ENCODE results near the gene PDE7B.

PDE7B gene

DNA sequence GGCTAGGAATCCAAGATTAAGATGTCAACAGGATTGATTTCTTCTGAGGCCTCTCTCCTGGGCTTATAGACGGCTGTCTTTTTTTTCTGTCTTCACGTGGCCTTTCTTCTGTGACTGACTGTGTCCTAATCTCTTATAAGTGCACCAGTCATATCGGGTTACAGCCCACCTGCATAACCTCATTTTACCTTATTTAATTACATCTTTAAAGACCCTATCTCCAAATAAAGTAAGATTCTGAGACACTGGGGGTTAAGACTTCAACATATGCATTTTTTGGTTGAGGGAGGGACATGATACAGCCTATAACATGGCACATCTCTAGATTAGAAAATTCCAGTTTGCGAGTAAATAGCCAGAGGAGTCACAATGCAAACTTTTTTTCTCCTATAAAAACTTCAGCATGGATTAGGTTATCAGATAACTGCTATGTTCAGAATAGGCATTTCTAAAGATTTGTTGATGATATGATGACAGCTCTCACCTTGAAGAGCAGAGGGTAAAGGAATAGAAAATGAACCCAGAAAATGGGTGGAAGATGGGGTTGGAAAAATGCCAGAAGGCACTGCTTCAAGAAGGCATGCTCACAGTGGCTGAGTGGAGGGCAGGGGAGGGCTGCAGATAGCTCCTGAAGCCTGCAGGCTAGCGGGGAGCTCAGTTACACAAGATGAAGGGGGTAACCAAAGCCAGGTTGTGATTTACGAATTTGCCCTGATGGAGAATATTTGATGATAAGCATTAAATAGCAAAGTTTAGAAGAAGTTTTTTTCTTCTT, 8.7 kb upstream of the PDE7B start:
- TF ChIP-seq ZFX (IDR thresholded peaks at IDR 0.05), result no peak
- TF ChIP-seq, protein P1, sequence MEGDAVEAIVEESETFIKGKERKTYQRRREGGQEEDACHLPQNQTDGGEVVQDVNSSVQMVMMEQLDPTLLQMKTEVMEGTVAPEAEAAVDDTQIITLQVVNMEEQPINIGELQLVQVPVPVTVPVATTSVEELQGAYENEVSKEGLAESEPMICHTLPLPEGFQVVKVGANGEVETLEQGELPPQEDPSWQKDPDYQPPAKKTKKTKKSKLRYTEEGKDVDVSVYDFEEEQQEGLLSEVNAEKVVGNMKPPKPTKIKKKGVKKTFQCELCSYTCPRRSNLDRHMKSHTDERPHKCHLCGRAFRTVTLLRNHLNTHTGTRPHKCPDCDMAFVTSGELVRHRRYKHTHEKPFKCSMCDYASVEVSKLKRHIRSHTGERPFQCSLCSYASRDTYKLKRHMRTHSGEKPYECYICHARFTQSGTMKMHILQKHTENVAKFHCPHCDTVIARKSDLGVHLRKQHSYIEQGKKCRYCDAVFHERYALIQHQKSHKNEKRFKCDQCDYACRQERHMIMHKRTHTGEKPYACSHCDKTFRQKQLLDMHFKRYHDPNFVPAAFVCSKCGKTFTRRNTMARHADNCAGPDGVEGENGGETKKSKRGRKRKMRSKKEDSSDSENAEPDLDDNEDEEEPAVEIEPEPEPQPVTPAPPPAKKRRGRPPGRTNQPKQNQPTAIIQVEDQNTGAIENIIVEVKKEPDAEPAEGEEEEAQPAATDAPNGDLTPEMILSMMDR (conservative IDR thresholded peaks at IDR 0.05), result no peak

DNA sequence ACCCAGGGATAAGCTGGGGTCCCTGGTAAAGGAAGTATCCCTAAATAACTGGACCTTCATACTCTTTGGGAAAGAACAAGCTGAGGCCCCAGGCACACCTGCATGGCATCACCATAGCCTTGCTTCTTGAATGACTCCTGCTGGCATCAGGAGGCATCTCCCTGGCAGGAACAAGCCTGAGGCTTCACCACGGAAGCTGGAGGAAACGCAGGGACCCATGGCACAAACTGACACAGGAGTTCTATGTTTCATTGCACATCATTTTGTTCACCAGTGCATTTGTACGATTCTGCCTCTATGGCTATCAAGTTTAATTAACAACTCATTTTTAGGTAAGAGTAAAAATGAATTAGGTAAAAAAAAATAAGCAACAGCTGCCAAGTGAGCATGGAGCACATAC, 619 bp upstream of the PDE7B start:
- TF ChIP-seq, protein P1 (conservative IDR thresholded peaks at IDR 0.05), result no peak
- TF ChIP-seq ZFX (IDR thresholded peaks at IDR 0.05), result no peak

More for the DNA sequence above, 8.7 kb upstream of the PDE7B start:
- no peak overlapping the region for H3K27ac ChIP-seq

DNA sequence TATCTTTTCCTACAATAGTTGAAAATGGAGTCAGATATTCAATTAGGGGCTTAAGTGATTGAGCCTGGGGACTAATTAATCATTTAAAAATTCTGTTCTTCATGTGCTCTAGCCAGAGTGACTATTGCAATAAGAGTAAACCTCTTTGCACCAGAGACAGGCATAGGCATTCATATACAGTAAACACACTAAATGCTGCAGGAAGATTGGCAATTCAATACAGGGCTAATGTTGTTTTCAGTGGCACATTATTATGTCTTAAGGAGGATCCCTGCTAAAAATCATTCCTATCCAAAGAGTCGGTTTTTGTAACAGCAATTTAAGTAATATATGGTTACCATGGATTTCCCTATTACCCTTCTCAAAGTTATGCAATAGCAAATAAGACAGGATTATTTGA, 1.2 kb downstream of the PDE7B start:
- no peak for TF ChIP-seq ZFX (IDR thresholded peaks at IDR 0.05)
- TF ChIP-seq, protein P1 (conservative IDR thresholded peaks at IDR 0.05), result no peak
- no peak overlapping the region for H3K27ac ChIP-seq

More for the DNA sequence above, 619 bp upstream of the PDE7B start:
- H3K27ac ChIP-seq, result no peak overlapping the region

DNA sequence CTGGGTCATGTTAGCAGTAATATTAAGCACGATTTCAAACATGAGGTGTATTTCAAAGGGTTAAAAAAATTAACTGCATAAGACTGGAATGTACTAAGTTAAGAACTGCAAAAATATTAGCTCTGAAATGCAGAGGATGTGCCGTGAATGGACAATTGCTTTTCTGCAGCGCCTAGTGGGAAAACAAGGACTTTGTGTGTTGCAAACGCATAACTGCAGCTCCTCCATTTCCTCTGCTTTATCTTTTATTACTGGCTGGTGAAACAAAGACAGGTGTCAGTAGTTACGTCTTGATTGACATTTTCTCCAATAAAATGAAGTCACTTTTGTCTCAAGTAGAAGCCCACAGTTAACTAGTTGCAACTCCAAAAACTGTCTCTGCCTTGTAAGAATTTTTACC, 1.7 kb downstream of the PDE7B start:
- TF ChIP-seq, protein P1 (conservative IDR thresholded peaks at IDR 0.05), result no peak
- TF ChIP-seq ZFX (IDR thresholded peaks at IDR 0.05), result no peak
- no peak overlapping the region for H3K27ac ChIP-seq

- TF ChIP-seq ZFX (IDR thresholded peaks at IDR 0.05), result no peak
- TF ChIP-seq, protein P1 (conservative IDR thresholded peaks at IDR 0.05), result no peak
Measured at GRCh38 chr6:135853986-135854385, 2.5 kb downstream of the PDE7B start.

GRCh38 chr6:135854799-135855198, 3.3 kb downstream of the PDE7B start:
- no peak for TF ChIP-seq ZFX (IDR thresholded peaks at IDR 0.05)
- TF ChIP-seq, protein P1 (conservative IDR thresholded peaks at IDR 0.05), result no peak

More at GRCh38 chr6:135853986-135854385, 2.5 kb downstream of the PDE7B start:
- H3K27ac ChIP-seq, result no peak overlapping the region

DNA sequence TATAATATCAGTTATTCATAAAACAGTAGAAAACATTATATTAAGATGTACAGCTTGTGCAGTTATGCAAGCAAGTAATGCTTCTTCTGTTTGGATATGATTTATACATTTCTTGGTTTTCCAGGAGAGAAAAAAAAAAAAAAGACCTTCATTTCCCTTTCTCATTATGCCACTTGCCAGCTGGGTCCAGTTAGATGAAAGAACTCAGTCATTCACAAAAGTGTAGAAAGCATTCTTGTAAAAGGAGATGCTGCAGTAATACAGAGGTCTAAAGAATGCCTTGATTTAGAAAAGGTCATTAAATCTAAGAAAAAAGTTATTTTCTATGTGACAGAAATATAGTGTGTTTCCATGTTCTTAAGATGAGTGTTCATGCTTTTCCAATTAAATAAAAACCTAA, 7.4 kb downstream of the PDE7B start:
- TF ChIP-seq, protein P1 (conservative IDR thresholded peaks at IDR 0.05), result no peak
- no peak for TF ChIP-seq ZFX (IDR thresholded peaks at IDR 0.05)
- H3K27ac ChIP-seq, result no peak overlapping the region

More at GRCh38 chr6:135854799-135855198, 3.3 kb downstream of the PDE7B start:
- H3K27ac ChIP-seq, result no peak overlapping the region

All from C4-2B (cell line).